Caco-2 (cell line): ENCODE measurements around the gene CLIP2. TPM values are rescaled to one million over a fixed set of nuclear protein-coding genes. Genes with fewer than 3 reads are reported as not detected.

Source experiments
- BruUV-seq: library from RNA; stranded (reverse); fragments of 400-500 nt; replicated peaks from 2 replicates; lab custom pipeline; 2021; lab: Mats Ljungman, UMichigan
- CTCF ChIA-PET: fragments of 300-600 bp; sonication (Branson Sonifier 250); formaldehyde crosslinking; loops from one replicate; lab custom pipeline; 2022; ENCODE audit warnings: antibody characterized with exemption; lab: Charles Lee
- POLR2A ChIA-PET: fragments of 300-600 bp; sonication (Branson Sonifier 250); formaldehyde crosslinking; loops from one replicate; lab custom pipeline; 2022; ENCODE audit warnings: antibody characterized with exemption; lab: Charles Lee
- DNase-seq, 2 experiments: peaks; one replicate each; pipeline versions ENCODE4 v3.0.0 to v3.0.0-alpha.2; 2020 to 2022
- H3K27me3 ChIP-seq: replicated peaks from 2 replicates; pipeline ENCODE4 v1.6.0; 2011; ENCODE audit warnings: low read length; ENCODE audit not compliant: control insufficient read depth, insufficient read depth
- H3K36me3 ChIP-seq: 2 replicates; pipeline ENCODE4 v1.5.1; 2011; ENCODE audit warnings: low read length; ENCODE audit not compliant: control insufficient read depth, insufficient read depth
- H3K4me1 ChIP-seq: fragments of 250-450 bp; sonication (Bioruptor Pico); 2 replicates; pipeline ENCODE4 v1.5.1; 2020; ENCODE audit warnings: mild to moderate bottlenecking
- H3K4me3 ChIP-seq: 2 replicates; pipeline ENCODE4 v1.5.1; 2011; ENCODE audit warnings: low read depth, mild to moderate bottlenecking, control low read depth, low read length
- H3K9me3 ChIP-seq: fragments of 250-450 bp; sonication (Bioruptor Pico); 2 replicates; pipeline ENCODE4 v1.5.1; 2020; ENCODE audit warnings: mild to moderate bottlenecking, moderate library complexity
- H3K27ac Mint-ChIP-seq: one replicate; pipeline ENCODE4 v1.8.0; 2022; ENCODE audit warnings: mixed read lengths; ENCODE audit not compliant: unreplicated experiment
- H3K27me3 Mint-ChIP-seq: one replicate; pipeline ENCODE4 v1.8.0; 2022; ENCODE audit warnings: mixed read lengths; ENCODE audit not compliant: insufficient read depth, unreplicated experiment
- H3K36me3 Mint-ChIP-seq: one replicate; pipeline ENCODE4 v1.8.0; 2022; ENCODE audit warnings: mild to moderate bottlenecking, mixed read lengths; ENCODE audit not compliant: insufficient read depth, unreplicated experiment
- H3K4me1 Mint-ChIP-seq: one replicate; pipeline ENCODE4 v1.8.0; 2022; ENCODE audit warnings: low read depth, mixed read lengths; ENCODE audit not compliant: unreplicated experiment
- H3K4me3 Mint-ChIP-seq: one replicate; pipeline ENCODE4 v1.8.0; 2022; ENCODE audit warnings: mild to moderate bottlenecking, moderate library complexity, mixed read lengths; ENCODE audit not compliant: unreplicated experiment
- H3K9me3 Mint-ChIP-seq: one replicate; pipeline ENCODE4 v1.8.0; 2022; ENCODE audit warnings: mixed read lengths; ENCODE audit not compliant: unreplicated experiment
- CTCF ChIP-seq, 2 experiments: fragments of 200-600 bp in 1 of 2; IDR thresholded peaks; 1 replicate in 1 of 2; 2 replicates in 1 of 2; pipeline versions ENCODE4 v1.5.1 to v1.8.0; 2011 to 2022; ENCODE audit warnings: antibody characterized with exemption in 1 of 2, control low read depth in 1 of 2, inconsistent platforms in 1 of 2, low read depth in 1 of 2, low read length in 1 of 2, mild to moderate bottlenecking in 1 of 2, moderate library complexity in 1 of 2; ENCODE audit not compliant: insufficient read depth in 1 of 2, severe bottlenecking in 1 of 2, unreplicated experiment in 1 of 2
- intact Hi-C: fragments of 100-400 bp; cut with micrococcal nuclease; formaldehyde crosslinking; loops from one replicate; pipeline ENCODE4 v1.10.0; 2022; ENCODE audit not compliant: unreplicated experiment
- total RNA-seq: library from RNA; stranded (reverse); gene quantifications from 2 replicates; pipeline ENCODE4 v1.2.3, GENCODE V29; 2022

CLIP2 gene
- total RNA-seq, 1 experiment from 2014 or later, result 19.5 TPM

GRCh38 chr7:74299401-74299800 is 10.2 kb downstream of the CLIP2 start:
- peaks cover 14% of the 10 kb centered on the region for H3K4me1 Mint-ChIP-seq
- H3K4me1 ChIP-seq, result peaks cover 4% of the 10 kb centered on the region; the same call in 1 of the 2 replicates

GRCh38 chr7:74300926-74301325 is 11.7 kb downstream of the CLIP2 start:
- no peaks in the 10 kb centered on the region for H3K4me1 ChIP-seq
- no peak for TF ChIP-seq CTCF (IDR thresholded peaks at IDR 0.05; ENCODE audit: insufficient read depth in 1 of 2, low read depth in 1 of 2, low read length in 1 of 2, severe bottlenecking in 1 of 2, unreplicated experiment in 1 of 2)
- intact Hi-C loops, result no loop called here
- no peaks in the 10 kb centered on the region for H3K36me3 Mint-ChIP-seq
- H3K9me3 ChIP-seq, result no peaks in the 10 kb centered on the region
- CTCF ChIA-PET, result no interaction called here
- DNase-seq, result no peak
- peaks cover 11% of the 10 kb centered on the region for H3K4me1 Mint-ChIP-seq
- no peaks in the 10 kb centered on the region for H3K27me3 Mint-ChIP-seq
- H3K4me3 ChIP-seq, result no peak overlapping the region
- no peak overlapping the region for H3K4me3 Mint-ChIP-seq
- no TSS peak for BruUV-seq
- POLR2A ChIA-PET, result no interaction called here
- no peaks in the 10 kb centered on the region; the same call in 1 of the 2 replicates for H3K36me3 ChIP-seq
- H3K27me3 ChIP-seq, result no peaks in the 10 kb centered on the region
- H3K27ac Mint-ChIP-seq, result no peak overlapping the region
- no peaks in the 10 kb centered on the region for H3K9me3 Mint-ChIP-seq

More at GRCh38 chr7:74299401-74299800, 10.2 kb downstream of the CLIP2 start:
- Histone ChIP-seq H3K27me3 (no peaks in the 10 kb centered on the region), H3K36me3 (no peaks in the 10 kb centered on the region; the same call in 1 of the 2 replicates), H3K9me3 (no peaks in the 10 kb centered on the region), H3K4me3 (no peak overlapping the region)
- DNase-seq, result no peak
- no peaks in the 10 kb centered on the region for H3K27me3 Mint-ChIP-seq
- no peak overlapping the region for H3K27ac Mint-ChIP-seq
- intact Hi-C loops, result no loop called here
- TF ChIP-seq CTCF (IDR thresholded peaks at IDR 0.05; ENCODE audit: insufficient read depth in 1 of 2, low read depth in 1 of 2, low read length in 1 of 2, severe bottlenecking in 1 of 2, unreplicated experiment in 1 of 2), result no peak
- no peaks in the 10 kb centered on the region for H3K9me3 Mint-ChIP-seq
- ChIA-PET POLR2A (no interaction called here), CTCF (no interaction called here)
- no peak overlapping the region for H3K4me3 Mint-ChIP-seq
- BruUV-seq, result no TSS peak
- no peaks in the 10 kb centered on the region for H3K36me3 Mint-ChIP-seq

- Histone ChIP-seq H3K9me3 (no peaks in the 10 kb centered on the region), H3K27me3 (no peaks in the 10 kb centered on the region), H3K4me1 (no peaks in the 10 kb centered on the region), H3K36me3 (no peaks in the 10 kb centered on the region), H3K4me3 (no peak overlapping the region)
- no peaks in the 10 kb centered on the region for H3K9me3 Mint-ChIP-seq
- H3K27ac Mint-ChIP-seq, result no peak overlapping the region
- DNase-seq, result no peak
- H3K36me3 Mint-ChIP-seq, result peaks cover 2% of the 10 kb centered on the region
- CTCF ChIA-PET, result no interaction called here
- TF ChIP-seq CTCF (IDR thresholded peaks at IDR 0.05; ENCODE audit: insufficient read depth in 1 of 2, low read depth in 1 of 2, low read length in 1 of 2, severe bottlenecking in 1 of 2, unreplicated experiment in 1 of 2), result no peak
- no peaks in the 10 kb centered on the region for H3K27me3 Mint-ChIP-seq
- POLR2A ChIA-PET, result no interaction called here
- no peak overlapping the region for H3K4me3 Mint-ChIP-seq
- intact Hi-C loops, result no loop called here
- H3K4me1 Mint-ChIP-seq, result peaks cover under 1% of the 10 kb centered on the region
- no TSS peak for BruUV-seq
These were observed 13.6 kb downstream of the CLIP2 start for GRCh38 chr7:74302745-74303221.
